ENCODE data around the gene GMIP. TPM values are rescaled to one million over a fixed set of nuclear protein-coding genes. Genes with fewer than 3 reads are reported as not detected.
"Not testable (repeated sequence)": the region's sequence is repeated elsewhere in the genome, so short reads cannot be mapped to it uniquely, and the experiment has no call there.

The GMIP gene
- total and polyA plus RNA-seq, 12 donors = 1.4 to 11.8 (median 2.4) TPM

GRCh38 chr19:19610376-19611202 is 32.9 kb downstream of the GMIP start:
- peaks cover 0 to 6% (median 0%) of the 10 kb centered on the region in 9 donors for H3K4me1 ChIP-seq
- H3K4me3 ChIP-seq = no peak overlapping the region
- no peaks in the 10 kb centered on the region for H3K36me3 ChIP-seq
- peaks cover 0 to 31% (median 8%) of the 10 kb centered on the region in 7 donors for H3K27me3 ChIP-seq
- intact Hi-C loops (cut with DNase I) = no loop called here
- H3K9me3 ChIP-seq = no peaks in the 10 kb centered on the region
- TF ChIP-seq CTCF (IDR thresholded peaks at IDR 0.05) = no peak
- no peak for ATAC-seq
- no peak overlapping the region for H3K27ac ChIP-seq
- DNase-seq = no peak
- WGBS, 2 donors = 87 to 89% methylated on average over 10 of the region's 10 CpGs

- intact Hi-C loops (cut with DNase I); H3K36me3 ChIP-seq; DNase-seq; ATAC-seq; H3K9me3 ChIP-seq; H3K4me1 ChIP-seq; H3K4me3 ChIP-seq: not testable (repeated sequence)
- Histone ChIP-seq H3K27ac (peak overlapping the region in 1 of 10 donors; percentile 31), H3K27me3 (peaks cover 0 to 12% (median 4%) of the 10 kb centered on the region in 7 donors)
- WGBS, 2 donors = 92 to 97% methylated on average over 8 of the region's 8 CpGs
These were observed 36.8 kb downstream of the GMIP start for GRCh38 chr19:19606686-19607085.

GRCh38 chr19:19606021-19606420 is 37.4 kb downstream of the GMIP start:
- peaks cover 0 to 6% (median 0%) of the 10 kb centered on the region in 9 donors for H3K4me1 ChIP-seq
- ATAC-seq (no peak), DNase-seq (no peak)
- peak overlapping the region in 1 of 10 donors; percentile 31 for H3K27ac ChIP-seq
- H3K4me3 ChIP-seq = no peak overlapping the region
- 58 to 63% methylated on average over 1 of the region's 1 CpG for WGBS, 2 donors
- intact Hi-C loops (cut with DNase I) = no loop called here
- no peaks in the 10 kb centered on the region for H3K36me3 ChIP-seq
- peaks cover 0 to 12% (median 4%) of the 10 kb centered on the region in 7 donors for H3K27me3 ChIP-seq
- H3K9me3 ChIP-seq = no peaks in the 10 kb centered on the region
- no peak for TF ChIP-seq CTCF (IDR thresholded peaks at IDR 0.05)

GRCh38 chr19:19602713-19603324 is 40.6 kb downstream of the GMIP start:
- H3K36me3 ChIP-seq = no peaks in the 10 kb centered on the region
- DNase-seq (no peak), ATAC-seq (no peak)
- peaks cover 0 to 7% (median 0%) of the 10 kb centered on the region in 9 donors for H3K4me1 ChIP-seq
- H3K4me3 ChIP-seq = no peak overlapping the region
- no peak for TF ChIP-seq CTCF (IDR thresholded peaks at IDR 0.05)
- peaks cover 0 to 5% (median 0%) of the 10 kb centered on the region in 7 donors for H3K27me3 ChIP-seq
- H3K27ac ChIP-seq = no peak overlapping the region
- WGBS, 2 donors = 58 to 69% methylated on average over 3 of the region's 3 CpGs
- intact Hi-C loops (cut with DNase I) = no loop called here
- H3K9me3 ChIP-seq = no peaks in the 10 kb centered on the region
